K562 treated with DMSO at 1 percent for 12 hours (cell line): ENCODE measurements around the gene RPSA. TPM values are rescaled to one million over a fixed set of nuclear protein-coding genes. Genes with fewer than 3 reads are reported as not detected.

Experiments used
- total RNA-seq: library from RNA; unstranded; fragments of 300-600 nt; gene quantifications from 2 replicates; pipeline ENCODE4 v1.2.3, GENCODE V29; 2022; ENCODE audit not compliant: insufficient read depth

Gene RPSA
- total RNA-seq = 3,320 and 4,499 TPM in 2 replicates

DNA sequence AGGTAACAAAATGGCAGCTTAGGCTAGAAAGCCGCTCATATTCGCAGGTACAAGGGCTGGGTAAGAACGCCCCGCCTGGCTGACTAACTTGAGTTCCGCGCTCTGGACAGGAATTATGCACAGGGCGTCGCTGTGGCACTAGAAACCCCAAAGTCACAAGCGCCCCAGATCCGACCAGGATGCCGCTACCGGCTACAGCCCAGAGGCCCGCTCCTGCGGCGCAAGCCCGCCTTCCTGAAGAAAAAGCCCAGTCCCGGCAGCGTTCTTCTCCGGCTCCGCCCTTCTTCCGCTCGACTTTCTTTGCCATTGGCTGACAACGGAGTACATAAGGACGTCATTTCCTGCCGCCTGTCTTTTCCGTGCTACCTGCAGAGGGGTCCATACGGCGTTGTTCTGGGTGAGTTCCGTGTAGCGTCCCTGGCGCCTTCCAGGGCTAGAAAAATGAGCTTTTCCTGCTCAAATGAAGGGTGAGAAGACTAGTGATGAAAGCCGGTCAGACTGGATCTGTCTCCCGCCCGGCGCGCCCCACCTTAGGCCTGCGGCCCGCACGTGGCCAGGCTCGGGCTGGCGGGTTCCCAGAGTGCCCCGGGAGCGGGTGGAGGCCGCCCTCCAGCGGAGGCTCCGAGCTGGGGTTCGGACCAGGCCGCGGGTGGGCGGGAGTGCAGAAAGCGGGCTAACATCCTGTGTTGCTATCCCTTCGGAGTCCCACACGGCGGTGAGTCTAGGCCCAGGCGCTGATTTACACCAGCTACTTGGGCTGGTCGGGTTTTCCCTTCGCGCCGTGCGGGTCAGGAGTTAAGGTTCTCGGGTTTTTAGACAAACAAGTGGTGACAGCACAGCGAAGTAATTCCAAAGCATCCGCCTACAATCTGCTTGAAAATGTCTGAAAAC is at the start of gene RPSA:
RPSA (plus strand) TSS at position 353 of the 891 bp plus-strand sequence. CDS start 934 bp downstream, outside the sequence.

DNA sequence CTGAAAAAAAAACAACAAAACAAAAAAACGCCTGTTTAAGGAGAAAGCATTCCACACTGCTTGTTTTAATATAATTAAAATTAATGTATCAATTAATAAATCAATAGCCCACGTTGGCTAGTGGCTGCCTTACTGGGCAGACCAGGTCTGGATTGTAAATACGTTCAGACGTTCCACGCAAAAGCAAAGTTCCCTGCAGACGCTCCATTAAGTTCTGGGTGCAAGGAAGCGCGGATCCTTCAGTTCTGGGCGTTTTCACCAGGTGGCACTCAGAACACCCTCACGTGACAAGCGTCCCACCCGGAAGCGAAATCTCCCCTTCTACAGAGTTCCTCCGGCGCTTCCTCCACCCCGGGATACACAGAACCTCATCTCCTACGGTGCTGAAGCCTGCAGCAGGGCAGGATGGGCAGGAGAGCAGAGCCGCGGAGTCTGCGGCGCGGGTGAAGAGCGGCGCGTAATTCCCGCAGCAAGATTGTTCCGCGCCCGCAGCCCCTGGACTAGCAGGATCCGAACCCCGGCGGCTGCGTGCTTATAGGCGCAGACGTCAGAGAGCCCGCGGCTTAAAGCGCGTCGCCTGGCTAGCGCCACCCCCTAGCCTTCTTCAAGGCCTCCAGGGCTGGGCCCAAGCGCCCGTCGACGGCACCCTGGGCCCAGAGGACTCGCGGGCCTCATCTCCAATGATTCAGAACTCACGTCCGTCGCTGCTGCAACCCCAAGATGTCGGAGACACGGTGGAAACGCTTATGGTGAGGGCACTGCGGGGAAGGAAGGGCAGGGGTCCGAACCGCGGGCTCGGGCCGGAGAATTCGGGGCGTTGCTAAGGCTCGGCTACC is 23.3 kb upstream of the RPSA start, which contains the start of gene SLC25A38:
SLC25A38 (plus strand) TSS at position 326 of the 836 bp plus-strand sequence; CDS start at position 681, 355 bp downstream.

Other genes starting within 250 kb of the RPSA start
- gene XIRP1, start 214.1 kb upstream of the RPSA start, total RNA-seq = not detected in 2 replicates
- not detected in 2 replicates for gene CX3CR1, start 126.7 kb upstream of the RPSA start, total RNA-seq
- not detected in 2 replicates for gene CCR8, start 77.0 kb upstream of the RPSA start, total RNA-seq
- 35.1 and 53.2 TPM in 2 replicates for gene SLC25A38, start 23.4 kb upstream of the RPSA start, total RNA-seq
- gene MOBP, start 61.0 kb downstream of the RPSA start, total RNA-seq = not detected in 2 replicates